Thyroid gland (tissue), 4 donors: ENCODE results near the gene OGA. TPM values are rescaled to one million over a fixed set of nuclear protein-coding genes. Genes with fewer than 3 reads are reported as not detected.

Experiments
- DNase-seq, 2 donors: peaks; one replicate each; pipeline ENCODE4 v3.0.0-alpha.2; 2019
- H3K27ac ChIP-seq, 3 donors: fragments of 200-600 bp; sonication (generic); 1 replicate in 2 of 3; 2 replicates in 1 of 3; pipeline ENCODE4 v1.5.1; 2016 to 2019; ENCODE audit warnings: mild to moderate bottlenecking in 1 of 3, moderate library complexity in 1 of 3
- H3K27me3 ChIP-seq: fragments of 200-600 bp; sonication (generic); one replicate; pipeline ENCODE4 v1.5.1; 2019
- H3K36me3 ChIP-seq, 2 donors: fragments of 200-600 bp; sonication (generic); one replicate each; pipeline ENCODE4 v1.5.1; 2016 to 2019
- H3K4me1 ChIP-seq, 2 donors: fragments of 200-600 bp; sonication (generic); one replicate each; pipeline ENCODE4 v1.5.1; 2017 to 2019
- H3K4me3 ChIP-seq, 3 donors: fragments of 200-600 bp; sonication (generic); replicated peaks in 1 of 3; 1 replicate in 2 of 3; 2 replicates in 1 of 3; pipeline ENCODE4 v1.5.1; 2016; ENCODE audit warnings: mild to moderate bottlenecking in 1 of 3
- H3K9me3 ChIP-seq: fragments of 200-600 bp; sonication (generic); one replicate; pipeline ENCODE4 v1.5.1; 2017
- CTCF ChIP-seq, 6 experiments: fragments of 200-600 bp in 3 of 6; fragments of 450-650 bp in 3 of 6; sonication (generic) in 3 of 6; IDR thresholded peaks; one replicate each; pipeline ENCODE4 v1.5.1; 2016 to 2019; ENCODE audit warnings: antibody characterized with exemption in 6 of 6, mild to moderate bottlenecking in 2 of 6, inconsistent platforms in 1 of 6, moderate library complexity in 1 of 6
- POLR2A ChIP-seq, 2 donors: fragments of 450-650 bp; IDR thresholded peaks; one replicate each; pipeline ENCODE4 v1.6.1; 2017; ENCODE audit warnings: antibody characterized with exemption in 2 of 2, mild to moderate bottlenecking in 2 of 2, moderate library complexity in 1 of 2
- WGBS, 2 donors: methylation state at CpG; one replicate each; pipeline ENCODE4 v1.1.5; 2017; 5-methylcytosine and 5-hydroxymethylcytosine counted together
- intact Hi-C: fragments of 100-400 bp; cut with DNase I; formaldehyde crosslinking; loops from one replicate; pipeline ENCODE4 v1.15.1; 2023
- total RNA-seq, 4 donors: library from RNA; depleted of rRNA; stranded (reverse); fragments of >200 nt; gene quantifications; one replicate each; pipeline ENCODE4 v1.2.3, GENCODE V29; 2016

The OGA gene
- total RNA-seq, 4 donors from 2014 or later = 114 to 205 (median 157) TPM

- peak; percentile 73 to 81 for DNase-seq
- Histone ChIP-seq H3K4me3 (peak overlapping the region in 1 of 3 donors; percentile 10), H3K4me1 (peaks cover 25 to 26% of the 10 kb centered on the region in 2 donors), H3K27me3 (no peaks in the 10 kb centered on the region), H3K9me3 (no peaks in the 10 kb centered on the region), H3K27ac (no peak overlapping the region), H3K36me3 (no peaks in the 10 kb centered on the region)
- WGBS, 2 donors = 4 to 13% methylated on average over 13 to 21 of the region's 46 CpGs
- no peak for TF ChIP-seq POLR2A (IDR thresholded peaks at IDR 0.05)
- peak; percentile 69 to 90 (median 84) for TF ChIP-seq CTCF (IDR thresholded peaks at IDR 0.05)
- intact Hi-C loops = loop anchor here (2.0 kb wide), 1 partner anchor 168 kb away; no protein-coding TSS in a partner anchor
Measured at GRCh38 chr10:101840741-101841453, 22.7 kb upstream of the OGA start.

- TF ChIP-seq POLR2A (IDR thresholded peaks at IDR 0.05) = no peak
- no peak for TF ChIP-seq CTCF (IDR thresholded peaks at IDR 0.05)
- Histone ChIP-seq H3K9me3 (no peaks in the 10 kb centered on the region), H3K4me3 (peak overlapping the region in 1 of 3 donors; percentile 21), H3K27me3 (no peaks in the 10 kb centered on the region), H3K27ac (no peak overlapping the region), H3K4me1 (peaks cover 25 to 26% of the 10 kb centered on the region in 2 donors), H3K36me3 (no peaks in the 10 kb centered on the region)
- intact Hi-C loops = loop anchor here (2.0 kb wide), 1 partner anchor 169 kb away; no protein-coding TSS in a partner anchor
- 1 to 3% methylated on average over 18 of the region's 19 CpGs for WGBS, 2 donors
- no peak for DNase-seq
Measured at GRCh38 chr10:101840102-101840684, 21.9 kb upstream of the OGA start.

DNA sequence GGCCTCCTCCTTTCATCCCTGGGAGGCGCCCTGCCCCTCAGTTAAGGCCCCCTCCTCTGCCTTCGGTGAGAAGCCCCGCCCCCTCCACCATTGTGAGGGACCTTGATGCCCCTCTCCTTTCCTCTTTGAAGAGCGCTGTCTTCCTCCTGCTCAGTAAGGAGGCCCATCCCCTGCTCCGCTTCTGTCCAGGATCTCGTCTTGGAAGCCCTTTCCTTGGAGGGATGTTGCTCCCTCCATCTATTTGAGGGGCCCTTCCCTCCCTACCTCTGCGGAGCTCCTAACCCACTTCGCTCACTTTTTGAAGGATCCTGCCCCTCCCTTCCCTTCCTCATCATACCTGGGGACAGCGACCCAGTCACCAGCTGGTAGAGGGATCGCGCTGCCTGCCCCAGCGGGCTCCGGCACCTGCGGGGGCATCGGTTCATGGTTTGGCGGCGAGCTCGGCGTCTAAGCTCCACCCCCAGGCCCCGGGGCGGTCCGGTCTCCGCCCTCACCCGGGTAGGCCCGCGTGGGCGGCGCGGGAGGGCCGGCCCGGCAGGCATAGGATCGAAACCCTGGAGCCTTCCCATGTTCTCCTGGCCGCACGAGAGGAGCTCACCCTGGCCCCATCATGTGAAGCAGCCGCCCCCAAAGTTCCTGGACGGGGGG lies 21.3 kb upstream of the OGA start:
- Histone ChIP-seq H3K4me3 (peak overlapping the region in 1 of 3 donors; percentile 21), H3K27me3 (no peaks in the 10 kb centered on the region), H3K9me3 (no peaks in the 10 kb centered on the region), H3K27ac (no peak overlapping the region), H3K4me1 (peaks cover 25 to 26% of the 10 kb centered on the region in 2 donors), H3K36me3 (no peaks in the 10 kb centered on the region)
- no peak for TF ChIP-seq CTCF (IDR thresholded peaks at IDR 0.05)
- no peak for TF ChIP-seq POLR2A (IDR thresholded peaks at IDR 0.05)
- peak; percentile 36 to 52 for DNase-seq
- WGBS, 2 donors = 18 to 21% methylated on average over 18 to 27 of the region's 36 CpGs
- intact Hi-C loops = loop anchor here (2.0 to 5.0 kb wide), 2 partner anchors 169 to 228 kb away; partner anchors contain the start of gene HPS6

DNA sequence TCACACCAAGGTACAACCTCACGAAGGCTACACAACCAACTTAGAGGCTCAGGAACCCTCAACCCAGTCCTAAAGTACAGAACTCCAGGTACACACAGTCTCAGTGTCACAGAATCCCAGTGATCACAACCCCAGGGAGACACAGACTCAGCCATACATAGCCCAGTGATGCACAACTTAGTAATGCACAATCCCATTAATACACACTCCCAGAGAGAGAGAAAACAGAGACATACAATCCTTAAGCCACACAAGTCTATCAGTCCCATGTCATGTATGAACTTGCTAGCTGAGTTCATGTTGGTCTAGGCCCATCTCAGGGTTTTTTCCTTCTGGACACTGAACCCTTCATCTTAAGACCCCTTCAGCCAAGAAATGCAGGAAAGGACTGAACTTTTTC lies 20.8 kb upstream of the OGA start:
- Histone ChIP-seq H3K36me3 (no peaks in the 10 kb centered on the region), H3K9me3 (no peaks in the 10 kb centered on the region), H3K4me1 (peaks cover 23 to 25% of the 10 kb centered on the region in 2 donors), H3K27ac (no peak overlapping the region), H3K4me3 (no peak overlapping the region), H3K27me3 (no peaks in the 10 kb centered on the region)
- intact Hi-C loops = loop anchor here (5.0 kb wide), 1 partner anchor 228 kb away; the partner anchor contains the start of gene HPS6
- WGBS, 2 donors = 90 to 100% methylated on average over 1 of the region's 1 CpG
- DNase-seq = no peak
- TF ChIP-seq POLR2A (IDR thresholded peaks at IDR 0.05) = no peak
- no peak for TF ChIP-seq CTCF (IDR thresholded peaks at IDR 0.05)
